Measurements from ENCODE around the gene UBE2H.
A peak's percentile ranks its signal among the peaks of the same experiment; 100 is the strongest.
"Not testable (repeated sequence)": the region's sequence is repeated elsewhere in the genome, so short reads cannot be mapped to it uniquely, and the experiment has no call there.

The UBE2H gene

DNA sequence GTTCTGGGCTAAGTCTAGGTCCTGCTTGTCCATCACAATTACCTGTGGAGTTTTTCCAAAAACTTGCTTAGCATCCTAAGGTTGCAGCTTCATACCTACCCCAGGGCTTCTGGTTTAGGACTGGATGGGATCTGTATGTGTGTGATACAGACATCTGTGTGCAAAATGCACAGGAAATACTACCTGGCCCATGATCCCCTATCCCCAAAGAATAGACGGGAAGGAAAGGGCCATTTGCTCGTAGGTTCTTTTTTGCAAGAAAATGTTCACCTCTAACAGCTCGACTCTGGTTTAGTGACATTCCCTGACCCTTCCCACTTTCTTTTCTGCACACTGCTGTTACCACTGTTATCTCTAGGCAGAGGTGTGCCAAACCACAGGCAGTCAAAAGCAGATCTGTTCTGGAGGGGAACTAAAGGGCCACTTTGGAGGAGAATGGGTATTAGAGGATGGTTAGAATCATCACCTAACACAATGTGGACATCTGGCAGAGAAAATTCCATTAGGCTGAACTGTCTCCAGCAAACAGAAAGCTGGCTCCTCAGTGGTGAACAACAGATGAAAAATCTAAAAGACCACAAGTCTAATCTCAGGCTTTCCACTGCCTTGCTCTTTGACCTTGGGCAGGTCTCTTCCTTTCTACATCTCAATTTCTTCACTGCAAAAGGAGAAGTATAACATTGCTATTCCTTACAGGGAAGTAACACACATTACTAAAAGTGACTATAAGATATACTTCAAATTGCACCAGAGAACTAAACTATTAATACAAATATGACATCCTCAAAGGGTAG is 107.4 kb downstream of the UBE2H start:
- DNase-seq, result no peak

DNA sequence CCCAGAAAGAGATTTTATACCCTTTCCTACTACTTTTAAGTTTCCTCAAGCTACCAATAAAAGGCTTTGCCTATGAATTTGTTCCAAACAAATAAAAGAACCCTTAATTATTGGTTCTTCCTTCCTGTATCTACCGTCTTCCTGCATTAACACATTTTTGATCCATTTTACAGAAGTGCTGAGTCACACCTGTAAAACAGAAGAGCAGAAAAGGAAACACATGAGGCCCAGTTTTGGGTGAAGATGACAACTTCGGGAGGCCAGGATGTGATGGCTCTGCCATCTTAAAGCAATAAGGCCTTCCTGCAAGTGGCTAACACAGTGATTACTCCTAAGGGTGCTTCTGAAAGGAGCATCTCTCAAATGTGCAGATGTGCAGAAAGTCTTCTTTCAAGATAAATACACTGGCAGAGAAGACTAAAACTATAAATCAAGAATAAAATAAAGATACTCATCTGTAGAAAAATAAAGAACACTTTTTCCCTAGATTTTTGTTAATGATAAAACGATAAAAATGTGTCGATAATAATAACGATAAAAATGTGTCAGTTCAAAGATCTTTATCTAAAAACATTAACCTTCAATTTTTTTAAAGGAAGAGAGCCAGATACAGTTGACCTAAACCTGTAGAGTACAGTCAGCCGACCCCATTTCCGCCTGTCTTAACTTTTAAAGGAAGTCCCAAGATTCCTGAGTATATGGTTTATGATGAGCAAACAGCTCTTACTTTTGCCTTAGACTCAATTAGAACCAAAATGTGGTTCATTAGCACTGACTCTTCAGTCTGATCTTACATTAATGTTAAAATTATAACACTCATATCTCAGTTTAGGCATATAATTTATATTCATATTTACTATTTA is 108.6 kb downstream of the UBE2H start:
- no peak for DNase-seq

DNA sequence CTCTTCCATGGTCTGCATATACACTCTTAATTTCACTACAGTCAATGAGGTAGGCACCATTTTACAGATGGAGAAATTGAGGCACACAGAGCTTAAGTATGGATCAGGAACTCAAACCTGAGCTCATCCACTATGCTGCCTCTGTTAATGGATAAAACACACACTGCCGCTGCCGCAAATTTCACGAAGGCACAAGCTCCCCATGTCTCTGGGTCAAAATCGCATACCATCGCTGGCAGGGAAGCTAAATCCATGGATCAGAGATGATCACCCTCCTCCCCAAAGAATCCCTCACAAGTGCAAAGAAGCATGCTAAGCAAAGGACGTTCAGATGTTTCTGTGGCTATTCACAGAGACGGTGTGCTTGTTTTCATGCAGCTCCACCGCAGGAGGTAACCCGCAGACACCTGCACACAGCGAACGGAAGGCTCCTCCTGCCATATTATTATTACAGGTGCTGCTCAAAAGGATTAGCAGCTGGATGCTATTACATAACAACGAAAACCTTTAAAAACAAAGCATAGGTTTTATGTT is 109.3 kb downstream of the UBE2H start:
- no peak for DNase-seq

DNA sequence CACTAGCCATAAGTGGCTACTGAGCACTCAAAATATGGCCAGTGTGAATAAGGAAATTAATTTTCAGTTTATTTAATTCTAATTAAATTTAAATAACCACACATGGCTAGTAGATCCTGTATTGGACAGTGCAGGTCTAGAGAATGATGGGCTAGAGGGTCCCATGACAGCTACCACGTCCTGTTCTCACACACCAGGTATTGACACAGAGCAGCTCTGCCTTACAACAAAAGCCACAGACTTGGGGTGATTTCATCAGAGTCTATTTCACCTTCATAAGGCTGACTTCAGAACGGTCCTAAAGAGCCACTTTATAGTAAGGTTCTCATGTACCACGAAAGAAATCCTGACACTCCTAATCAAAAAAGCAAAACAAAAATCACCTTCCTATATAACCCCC is 111.3 kb downstream of the UBE2H start:
- DNase-seq, result no peak

DNA sequence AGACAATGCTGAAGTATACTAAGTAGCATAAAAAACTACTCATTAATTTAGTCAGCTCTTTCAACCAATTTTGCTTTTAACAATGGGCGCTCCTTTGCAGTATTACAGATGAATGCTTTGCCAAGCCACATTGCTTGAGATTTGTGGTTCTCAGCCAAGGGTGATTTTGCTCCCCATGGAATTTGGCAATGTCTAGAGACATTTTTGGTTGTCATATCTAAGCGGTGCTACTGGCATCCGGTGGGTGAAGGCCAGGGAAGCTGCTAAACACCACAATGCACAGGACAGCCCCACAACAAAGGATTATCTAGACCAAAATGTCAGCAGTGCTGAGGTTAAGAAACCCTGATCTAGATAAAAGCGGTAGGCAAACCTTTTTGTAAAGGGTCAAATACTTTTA is 112.0 kb downstream of the UBE2H start:
- no peak for DNase-seq

DNA sequence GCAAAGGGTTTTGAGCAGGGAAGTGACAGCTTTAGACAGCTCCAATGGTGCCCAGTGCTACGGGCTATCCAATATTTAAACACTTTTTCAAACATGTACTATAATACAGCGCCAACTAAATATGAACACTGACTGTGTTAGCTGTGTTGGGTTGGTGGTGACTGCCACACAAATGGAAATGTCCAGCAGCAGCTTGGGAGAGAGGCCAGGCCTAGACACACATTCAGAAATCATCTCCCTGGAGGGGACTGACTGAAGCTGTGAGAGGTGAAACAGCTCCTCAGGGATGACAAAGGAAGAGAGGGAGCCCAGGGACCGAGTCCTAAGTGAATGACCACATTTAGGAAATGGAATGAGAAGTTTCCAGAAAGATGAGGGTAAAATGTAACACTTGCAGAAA is 115.8 kb downstream of the UBE2H start:
- no peak for DNase-seq

DNA sequence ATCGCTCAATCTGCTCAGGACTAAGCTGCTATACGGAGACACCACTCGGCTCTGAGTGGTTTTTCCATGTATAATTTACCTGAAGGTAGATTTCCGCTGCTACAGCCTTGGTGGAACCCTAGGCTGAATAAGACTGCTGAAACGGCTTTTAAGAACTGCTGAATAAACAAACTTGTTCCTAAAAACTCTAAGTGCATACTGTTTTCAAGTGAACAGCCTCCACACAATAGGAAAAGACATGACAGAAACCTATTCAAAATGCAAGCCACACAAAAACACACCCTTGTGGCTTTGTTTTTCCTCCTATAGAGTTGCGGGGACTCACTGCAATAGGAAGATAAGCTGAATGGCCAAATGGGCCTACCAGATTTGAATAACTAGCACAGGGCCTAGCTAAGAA is 117.2 kb downstream of the UBE2H start:
- no peak for DNase-seq

DNA sequence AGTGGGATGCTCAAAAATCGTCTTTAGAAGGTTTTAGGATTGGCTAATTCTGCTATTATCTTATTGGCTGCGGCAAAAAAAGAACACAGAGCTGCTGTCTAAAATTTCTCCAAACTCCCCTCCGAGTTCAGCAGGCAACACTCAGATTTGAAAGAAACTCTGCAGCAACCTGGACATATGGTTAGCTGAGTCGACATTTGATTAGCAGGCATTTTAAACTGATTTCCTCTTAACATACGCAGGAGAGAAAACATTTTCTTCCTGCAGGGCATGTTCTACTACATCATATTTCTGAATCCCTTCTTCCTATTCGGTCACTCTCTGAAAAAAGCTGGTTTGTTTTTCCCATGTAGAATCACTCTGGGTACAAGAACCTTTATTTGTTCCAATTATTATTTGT is 119.4 kb downstream of the UBE2H start:
- not testable (repeated sequence) for DNase-seq

DNA sequence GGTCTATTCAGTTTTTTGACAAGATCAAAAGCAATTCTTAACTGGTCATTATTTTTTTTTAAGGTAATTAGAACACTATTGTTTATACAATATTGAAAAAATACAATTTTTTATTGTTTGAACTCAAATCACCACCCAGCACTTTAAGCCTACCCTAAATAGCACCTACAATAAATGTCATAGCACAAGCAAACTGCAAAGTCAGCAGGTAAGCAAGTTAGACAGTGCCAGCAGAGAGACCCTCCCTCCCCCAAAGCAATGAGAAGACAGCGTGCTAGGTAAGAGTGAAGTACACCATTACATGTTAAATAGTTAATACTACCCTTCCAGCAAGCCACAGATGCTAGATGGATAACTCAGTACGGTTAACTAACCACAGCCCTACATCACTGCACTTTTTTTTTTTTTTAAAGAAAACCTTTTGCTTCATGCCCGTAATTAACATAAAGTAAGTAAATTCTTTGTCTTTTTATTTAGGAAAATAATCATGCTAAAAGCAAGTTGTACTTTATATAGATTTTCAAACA is 120.0 kb downstream of the UBE2H start:
- no peak for DNase-seq

DNA sequence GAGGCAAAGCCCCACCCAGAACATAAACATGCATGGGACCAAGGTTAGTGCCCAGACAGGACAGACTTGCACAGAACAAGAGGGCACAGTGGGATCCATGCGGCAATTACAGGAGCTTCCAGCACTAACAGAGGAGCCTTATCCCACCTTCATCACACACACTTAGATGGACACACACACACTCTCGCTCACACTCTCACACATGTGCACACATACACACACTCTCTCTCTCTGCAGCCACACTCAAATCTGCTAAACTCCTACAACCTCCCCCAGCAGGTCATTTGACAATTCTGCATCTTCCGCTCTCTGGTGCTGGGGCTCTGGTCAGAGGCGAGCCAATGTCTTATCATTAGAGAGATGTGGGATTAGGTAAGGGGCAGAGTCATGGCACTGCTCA is 120.5 kb downstream of the UBE2H start:
- DNase-seq, result no peak

DNA sequence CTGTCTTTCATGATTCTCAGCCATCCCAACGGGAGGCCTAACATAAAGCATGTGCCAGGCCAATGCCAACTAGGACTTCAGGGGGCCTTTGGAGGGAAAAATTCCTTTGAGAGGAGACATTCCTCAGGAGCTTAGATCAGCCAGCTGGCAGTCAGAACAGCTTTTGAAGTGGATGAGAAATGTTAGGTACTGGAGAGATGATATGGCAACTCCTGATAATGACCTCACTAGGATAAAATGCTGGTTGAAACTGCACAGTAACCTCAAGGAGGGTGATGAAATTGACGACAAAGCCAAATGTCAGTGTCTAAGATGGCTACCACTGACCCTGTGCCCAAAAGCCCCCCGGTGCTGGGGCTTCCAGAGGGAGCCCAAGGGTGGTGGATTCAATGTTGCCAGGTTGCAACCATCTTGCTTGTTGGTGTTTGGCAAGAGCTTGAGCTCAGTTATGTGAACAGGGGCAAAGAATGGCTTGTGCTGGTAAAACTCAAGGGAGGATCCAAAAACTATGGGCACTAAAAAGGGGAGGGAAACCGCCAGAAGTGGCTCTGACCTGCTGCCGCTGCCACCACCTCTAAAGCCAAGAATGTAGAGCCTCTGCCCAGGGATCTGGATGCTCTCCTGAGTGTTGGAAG is 121.2 kb downstream of the UBE2H start:
- no peak for DNase-seq

DNA sequence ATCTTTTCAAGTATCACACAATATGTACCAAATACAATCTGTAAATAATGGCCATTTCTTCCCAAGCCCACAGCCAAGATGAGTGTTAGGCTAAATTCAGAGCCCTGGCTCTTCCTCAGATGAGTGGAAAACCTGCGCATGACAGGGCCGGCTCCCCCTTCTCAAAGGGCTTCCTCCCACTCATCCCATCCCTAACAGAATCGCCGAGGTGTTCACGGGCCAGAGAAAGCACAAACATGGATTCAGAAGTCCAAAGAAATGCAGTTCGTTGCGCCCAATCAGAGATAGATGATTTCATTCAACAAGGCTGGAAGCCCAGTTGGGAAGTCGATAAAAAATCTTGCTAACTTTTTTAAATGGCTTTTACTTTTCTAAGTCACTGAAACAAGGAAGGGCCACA is 121.8 kb downstream of the UBE2H start:
- no peak for DNase-seq

DNA sequence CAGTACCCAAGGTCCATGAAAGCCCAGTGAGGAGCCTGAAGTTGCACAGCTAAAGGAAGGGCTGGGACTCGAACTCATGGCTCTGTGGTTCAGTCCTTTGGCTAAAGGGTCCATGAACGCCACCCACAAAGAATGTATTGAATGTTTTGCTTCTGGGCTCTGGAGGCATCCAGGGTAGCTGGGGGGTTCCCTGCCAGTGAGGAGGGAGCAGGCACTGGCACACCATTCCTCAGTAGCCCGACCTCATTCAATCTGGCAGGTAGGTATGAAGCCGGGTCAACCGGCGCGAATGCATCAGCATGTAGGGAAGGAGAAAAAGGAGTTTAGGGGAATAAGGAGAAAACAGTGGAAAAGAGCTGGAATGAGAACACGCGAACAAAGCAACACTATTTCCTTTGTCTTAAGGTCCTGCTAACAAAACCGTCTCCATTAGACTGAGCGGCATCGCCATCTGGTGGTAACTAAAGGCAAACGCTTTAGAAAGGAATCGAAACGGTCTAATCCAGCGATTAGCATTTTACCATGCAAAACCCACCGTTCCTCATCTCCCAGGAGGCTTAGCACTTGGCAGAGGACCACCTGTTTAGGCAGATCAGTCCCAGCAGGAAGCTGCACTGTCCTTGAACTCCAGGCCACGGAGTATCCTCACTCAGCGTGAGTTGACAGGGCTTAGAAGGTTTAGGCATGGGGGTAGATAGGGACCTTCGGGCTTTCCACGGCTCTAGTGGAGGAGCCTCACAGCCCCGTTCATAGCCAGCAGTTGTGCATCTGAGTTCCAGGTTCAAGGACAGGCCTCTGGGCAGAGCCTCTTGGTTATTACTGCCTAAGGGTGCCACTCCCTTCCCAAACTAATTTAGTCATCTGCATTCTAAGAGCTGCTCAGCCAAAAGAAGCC is 122.8 kb downstream of the UBE2H start:
- peak in 50 of 56 donors; percentile 5 to 83 (median 50) for DNase-seq

DNA sequence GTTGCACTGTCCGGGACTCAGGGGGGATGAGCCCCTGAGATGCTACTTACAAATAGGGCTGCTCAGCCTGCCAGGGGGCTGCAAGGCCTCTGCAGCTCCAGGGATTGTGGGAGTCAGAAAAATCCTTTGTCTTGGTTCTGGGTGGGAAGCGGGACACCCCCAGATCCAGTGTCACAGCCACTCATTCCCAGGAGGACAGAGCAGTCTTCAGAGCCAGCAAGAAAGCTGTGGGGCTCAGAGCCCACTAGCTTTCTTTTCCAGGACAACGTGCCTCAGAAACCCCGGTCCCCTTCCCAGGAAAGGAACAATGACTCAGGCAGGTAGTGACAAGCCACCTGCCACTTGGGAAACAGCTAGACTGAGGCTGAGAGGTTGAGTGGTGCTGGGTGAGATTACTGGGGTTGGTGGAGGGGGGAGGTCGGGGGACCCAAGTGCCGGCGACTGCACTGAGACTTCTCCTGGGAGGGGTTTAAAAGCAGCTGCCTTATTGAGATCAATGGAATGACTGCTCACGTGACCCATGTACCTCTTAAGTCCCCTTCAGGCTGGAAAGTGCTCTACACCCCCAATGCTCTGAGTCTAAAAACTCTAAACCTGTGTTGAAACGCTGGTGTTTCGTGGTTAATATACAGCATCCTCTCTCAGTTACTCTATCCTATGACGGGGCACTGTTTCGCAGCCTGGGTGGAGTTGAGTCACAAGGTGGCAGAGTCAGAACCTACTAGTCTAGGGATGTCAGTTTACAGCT is 123.6 kb downstream of the UBE2H start:
- no peak for DNase-seq

DNA sequence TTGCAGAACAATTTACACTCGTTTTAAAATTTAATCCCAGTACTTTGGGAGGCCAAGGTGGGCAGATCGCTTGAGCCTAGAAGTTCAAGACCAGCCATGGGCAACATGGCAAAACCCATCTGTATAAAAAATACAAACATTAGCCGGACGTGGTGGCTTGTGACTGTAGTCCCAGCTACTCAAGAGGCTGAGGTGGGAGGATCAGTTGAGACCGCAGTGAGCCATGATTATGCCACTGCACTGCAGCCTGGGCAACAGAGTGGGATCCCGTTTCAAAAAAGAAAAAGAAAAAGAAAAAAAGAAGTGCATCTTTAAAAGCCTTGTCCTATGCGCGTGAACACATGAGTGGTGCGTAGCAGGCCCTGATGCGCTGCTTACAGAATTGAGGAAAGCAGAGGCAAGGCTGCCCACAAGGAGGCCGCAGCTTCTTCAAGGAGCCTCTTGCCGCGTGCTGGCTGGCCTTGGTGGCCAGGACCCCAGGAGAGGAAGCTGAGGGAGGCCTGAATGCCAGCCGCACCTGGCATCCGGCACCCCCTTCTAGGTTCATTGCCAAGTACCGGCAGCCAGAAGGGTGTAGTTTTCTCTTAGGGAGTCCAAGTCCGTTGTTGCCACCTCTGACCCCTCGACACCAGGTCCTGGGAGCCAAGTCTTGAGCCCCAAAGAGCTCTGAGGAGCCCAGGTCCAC is 124.5 kb downstream of the UBE2H start:
- DNase-seq, result no peak

DNA sequence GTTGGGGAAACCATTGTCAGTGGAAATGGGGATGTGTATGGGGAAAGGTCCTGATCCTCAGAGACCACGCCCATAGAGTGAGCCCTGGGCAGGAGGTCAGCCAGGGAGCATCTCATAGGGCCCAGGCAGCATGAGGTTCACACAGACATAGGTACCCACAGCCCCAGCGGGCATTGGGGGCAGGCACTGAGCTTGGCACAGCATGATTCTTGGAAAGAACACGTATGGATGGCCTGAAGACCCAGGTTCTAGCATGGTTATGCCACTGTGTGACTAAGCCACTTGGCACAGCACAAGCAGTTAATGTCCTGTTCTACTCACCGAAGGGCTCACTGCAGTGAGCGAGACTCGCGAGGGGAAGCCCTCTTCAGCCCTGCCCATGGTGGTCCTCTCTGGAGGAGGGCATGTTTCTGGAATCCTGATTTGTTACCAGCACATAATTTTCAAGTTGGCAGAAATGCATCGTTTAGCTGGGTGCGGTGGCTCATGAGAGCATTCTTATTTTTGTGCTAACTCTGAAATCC is 125.2 kb downstream of the UBE2H start:
- no peak for DNase-seq

DNA sequence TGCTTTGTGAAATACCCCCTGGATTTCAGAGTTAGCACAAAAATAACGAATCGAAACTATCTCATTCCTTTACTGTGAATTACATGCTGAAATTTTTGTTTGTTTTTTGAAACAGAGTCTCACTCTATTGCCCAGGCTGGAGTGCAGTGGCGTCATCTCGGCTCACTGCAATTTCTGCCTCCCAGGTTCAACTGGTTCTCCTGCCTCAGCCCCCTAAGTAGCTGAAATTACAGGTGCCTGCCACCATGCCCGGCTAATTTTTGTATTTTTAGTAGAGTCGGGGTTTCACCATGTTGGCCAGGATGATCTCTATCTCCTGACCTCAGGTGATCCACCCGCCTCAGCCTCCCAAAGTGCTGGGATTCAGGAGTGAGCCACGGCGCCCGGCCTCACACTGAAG is 125.9 kb downstream of the UBE2H start:
- not testable (repeated sequence) for DNase-seq

DNA sequence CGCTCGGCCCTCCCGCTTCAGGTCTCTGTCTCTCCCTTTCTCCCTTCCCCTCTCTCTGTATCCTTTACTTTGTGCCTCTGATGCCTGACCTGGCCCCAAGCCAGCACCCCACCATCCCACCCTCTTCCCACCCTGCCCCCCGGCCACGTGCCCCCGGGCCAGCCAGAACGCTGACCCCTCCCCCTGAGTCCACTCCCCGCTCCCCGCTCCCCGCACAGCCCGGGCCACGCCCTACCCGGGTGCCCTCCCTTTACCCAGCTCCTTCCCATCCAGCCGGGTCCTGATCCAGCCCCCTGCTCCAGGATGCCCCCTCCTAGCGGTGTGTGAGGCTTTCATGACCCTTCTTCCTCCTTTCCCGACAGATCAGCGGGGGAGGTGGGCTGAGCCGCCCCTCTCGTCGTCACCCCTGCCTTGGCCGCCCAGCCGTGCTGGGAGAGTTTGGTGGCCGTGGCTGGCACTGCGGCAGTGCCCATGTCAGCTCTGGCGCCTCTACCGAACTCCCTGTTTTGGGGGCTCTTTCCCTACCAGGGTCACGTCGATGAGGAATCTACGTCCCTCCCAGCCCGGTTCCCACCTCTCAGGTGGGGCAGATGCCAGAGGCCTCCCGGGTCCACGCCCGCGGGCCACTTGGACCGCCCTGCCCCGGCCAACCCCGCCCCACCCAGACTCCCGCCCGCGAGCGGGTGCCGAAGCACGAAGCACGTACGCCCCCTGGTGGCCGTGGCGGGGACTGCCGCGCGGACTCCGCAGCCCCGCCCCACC is 127.4 kb downstream of the UBE2H start:
- peak in 54 of 56 donors; percentile 25 to 90 (median 75) for DNase-seq

All from nucleus accumbens (tissue), 56 donors.